ENCODE measurements around the gene IQUB. TPM values are rescaled to one million over a fixed set of nuclear protein-coding genes. Genes with fewer than 3 reads are reported as not detected.
"Not testable (repeated sequence)": the region's sequence is repeated elsewhere in the genome, so short reads cannot be mapped to it uniquely, and the experiment has no call there.

Gene IQUB
- total RNA-seq, 4 donors from 2014 or later, result 0.14 to 0.32 TPM; not detected in 2

DNA sequence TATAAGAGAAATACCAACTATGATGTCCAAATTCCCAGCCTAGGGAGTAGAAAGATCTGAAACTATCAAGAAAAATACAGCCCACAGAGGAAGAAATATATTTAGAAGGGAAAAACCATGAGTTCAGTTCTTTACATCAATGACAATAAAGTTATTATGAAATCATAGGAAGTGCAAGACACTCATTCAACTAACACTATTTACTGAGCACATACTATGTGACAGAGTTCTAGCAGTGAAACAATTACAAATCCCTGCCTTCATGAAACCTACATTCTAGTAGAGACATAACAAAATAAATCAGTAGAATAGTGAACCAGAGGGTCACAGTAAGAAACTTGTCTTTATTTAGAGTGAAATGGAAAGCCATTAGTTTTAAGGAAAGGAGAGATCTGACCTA lies 21.1 kb upstream of the IQUB start:
- Histone ChIP-seq H3K9me3 (no peaks in the 10 kb centered on the region), H3K4me3 (no peak overlapping the region), H3K27me3 (no peaks in the 10 kb centered on the region), H3K36me3 (peaks cover 0 to 14% (median 6%) of the 10 kb centered on the region in 4 donors), H3K27ac (no peak overlapping the region), H3K4me1 (peaks cover 4 to 45% (median 11%) of the 10 kb centered on the region in 4 donors)
- in situ Hi-C loops (cut with MboI; ENCODE audit: low pct_ligation_motif_present in 1 of 4, low pct_unique_long_range_greater_than_20kb in 1 of 4, low sequenced_read_pairs in 3 of 4), result loop anchor here in 1 of 4 donors (25.0 kb wide), 1 partner anchor 93 kb away; no protein-coding TSS in a partner anchor
- TF ChIP-seq POLR2A (IDR thresholded peaks at IDR 0.05), result no peak
- intact Hi-C loops (cut with DNase I; ENCODE audit: low total_unique reads), result no loop called here
- no peak for DNase-seq

DNA sequence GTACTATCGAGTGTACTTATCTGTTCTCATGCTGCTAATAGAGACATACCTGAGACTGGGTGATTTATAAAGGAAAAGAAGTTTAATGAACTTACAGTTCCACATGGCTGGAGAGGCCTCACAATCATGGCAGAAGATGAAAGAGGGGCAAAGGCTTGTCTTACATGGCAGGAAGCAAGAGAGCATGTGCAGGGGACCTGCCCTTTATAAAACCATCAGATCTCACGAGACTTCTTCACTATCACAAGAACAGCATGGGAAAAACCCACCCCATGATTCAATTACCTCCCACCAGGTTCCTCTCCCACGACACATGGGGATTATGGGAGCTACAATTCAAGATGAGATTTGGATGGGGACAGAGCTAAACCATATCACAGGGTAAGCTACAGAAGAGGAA lies 18.8 kb upstream of the IQUB start:
- Histone ChIP-seq H3K4me3 (no peak overlapping the region), H3K36me3 (peaks cover 0 to 25% (median 11%) of the 10 kb centered on the region in 4 donors), H3K4me1 (peaks cover 4 to 39% (median 11%) of the 10 kb centered on the region in 4 donors), H3K9me3 (no peaks in the 10 kb centered on the region), H3K27ac (no peak overlapping the region), H3K27me3 (no peaks in the 10 kb centered on the region)
- 89 to 100% methylated on average over 1 to 3 of the region's 3 CpGs for whole genome bisulfite sequencing, 2 donors (ENCODE audit: low coverage in 1 of 2)
- TF ChIP-seq POLR2AphosphoS5 (IDR thresholded peaks at IDR 0.05) (no peak), EP300 (IDR thresholded peaks at IDR 0.05; ENCODE audit: low read depth) (no peak), POLR2A (IDR thresholded peaks at IDR 0.05) (no peak)
- TF ChIP-seq, protein P1, sequence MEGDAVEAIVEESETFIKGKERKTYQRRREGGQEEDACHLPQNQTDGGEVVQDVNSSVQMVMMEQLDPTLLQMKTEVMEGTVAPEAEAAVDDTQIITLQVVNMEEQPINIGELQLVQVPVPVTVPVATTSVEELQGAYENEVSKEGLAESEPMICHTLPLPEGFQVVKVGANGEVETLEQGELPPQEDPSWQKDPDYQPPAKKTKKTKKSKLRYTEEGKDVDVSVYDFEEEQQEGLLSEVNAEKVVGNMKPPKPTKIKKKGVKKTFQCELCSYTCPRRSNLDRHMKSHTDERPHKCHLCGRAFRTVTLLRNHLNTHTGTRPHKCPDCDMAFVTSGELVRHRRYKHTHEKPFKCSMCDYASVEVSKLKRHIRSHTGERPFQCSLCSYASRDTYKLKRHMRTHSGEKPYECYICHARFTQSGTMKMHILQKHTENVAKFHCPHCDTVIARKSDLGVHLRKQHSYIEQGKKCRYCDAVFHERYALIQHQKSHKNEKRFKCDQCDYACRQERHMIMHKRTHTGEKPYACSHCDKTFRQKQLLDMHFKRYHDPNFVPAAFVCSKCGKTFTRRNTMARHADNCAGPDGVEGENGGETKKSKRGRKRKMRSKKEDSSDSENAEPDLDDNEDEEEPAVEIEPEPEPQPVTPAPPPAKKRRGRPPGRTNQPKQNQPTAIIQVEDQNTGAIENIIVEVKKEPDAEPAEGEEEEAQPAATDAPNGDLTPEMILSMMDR (IDR thresholded peaks at IDR 0.05), result no peak
- DNase-seq, result no peak
- intact Hi-C loops (cut with DNase I; ENCODE audit: low total_unique reads), result no loop called here
- in situ Hi-C loops (cut with MboI; ENCODE audit: low pct_ligation_motif_present in 1 of 4, low pct_unique_long_range_greater_than_20kb in 1 of 4, low sequenced_read_pairs in 3 of 4), result loop anchor here in 1 of 4 donors (25.0 kb wide), 1 partner anchor 91 kb away; no protein-coding TSS in a partner anchor

DNA sequence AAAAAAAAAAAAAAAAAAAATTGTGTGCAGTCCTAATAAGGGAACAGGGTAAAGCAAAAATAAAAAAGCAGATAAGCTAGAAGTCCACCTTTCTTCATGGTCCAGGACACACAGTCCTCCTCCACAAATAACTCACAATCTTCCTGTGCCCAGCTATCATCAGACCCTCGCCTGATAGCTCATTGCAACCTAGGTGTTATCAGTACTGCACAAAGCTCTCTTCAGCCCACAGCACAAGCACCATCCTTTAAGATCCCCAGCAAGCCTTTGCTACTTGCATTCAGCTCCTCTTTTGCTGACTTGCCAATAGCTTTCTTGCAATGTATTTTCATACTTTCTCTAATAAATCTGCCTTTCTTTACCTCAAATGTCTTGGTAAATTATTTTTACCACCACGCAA lies 18.2 kb upstream of the IQUB start:
- no peak for DNase-seq
- intact Hi-C loops (cut with DNase I; ENCODE audit: low total_unique reads) (no loop called here), in situ Hi-C loops (cut with MboI; ENCODE audit: low pct_ligation_motif_present in 1 of 4, low pct_unique_long_range_greater_than_20kb in 1 of 4, low sequenced_read_pairs in 3 of 4) (loop anchor here in 1 of 4 donors (25.0 kb wide), 1 partner anchor 90 kb away; no protein-coding TSS in a partner anchor)
- Histone ChIP-seq H3K27ac (no peak overlapping the region), H3K9me3 (no peaks in the 10 kb centered on the region), H3K27me3 (no peaks in the 10 kb centered on the region), H3K4me1 (peaks cover 4 to 37% (median 11%) of the 10 kb centered on the region in 4 donors), H3K4me3 (no peak overlapping the region), H3K36me3 (peaks cover 0 to 27% (median 11%) of the 10 kb centered on the region in 4 donors)
- WGBS, 2 donors (ENCODE audit: low coverage in 1 of 2), result 98 to 100% methylated on average over 2 of the region's 2 CpGs
- TF ChIP-seq EP300 (IDR thresholded peaks at IDR 0.05; ENCODE audit: low read depth) (no peak), POLR2A (IDR thresholded peaks at IDR 0.05) (no peak), POLR2AphosphoS5 (IDR thresholded peaks at IDR 0.05) (no peak)
- TF ChIP-seq, protein P1 (IDR thresholded peaks at IDR 0.05), result no peak

DNA sequence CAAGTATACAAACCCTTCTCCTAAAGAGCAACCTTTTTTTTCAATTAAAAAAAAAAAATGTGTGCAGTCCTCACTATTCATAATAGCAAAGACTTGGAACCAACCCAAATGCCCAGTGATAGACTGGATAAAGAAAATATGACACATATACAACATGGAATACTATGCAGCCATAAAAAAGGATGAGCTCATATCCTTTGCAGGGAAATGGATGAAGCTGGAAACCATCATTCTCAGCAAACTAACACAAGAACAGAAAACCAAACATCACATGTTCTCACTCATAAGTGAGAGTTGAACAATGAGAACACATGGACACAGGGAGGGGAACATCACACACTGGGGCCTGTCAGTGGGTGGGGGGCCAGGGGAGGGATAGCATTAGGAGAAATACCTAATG lies 17.7 kb upstream of the IQUB start:
- intact Hi-C loops (cut with DNase I; ENCODE audit: low total_unique reads); H3K27ac ChIP-seq; H3K4me3 ChIP-seq; H3K27me3 ChIP-seq; DNase-seq; H3K9me3 ChIP-seq: not testable (repeated sequence)
- peaks cover 4 to 37% (median 11%) of the 10 kb centered on the region in 4 donors for H3K4me1 ChIP-seq
- H3K36me3 ChIP-seq, result peaks cover 0 to 32% (median 11%) of the 10 kb centered on the region in 4 donors
- in situ Hi-C loops (cut with MboI; ENCODE audit: low pct_ligation_motif_present in 1 of 4, low pct_unique_long_range_greater_than_20kb in 1 of 4, low sequenced_read_pairs in 3 of 4), result loop anchor here in 1 of 4 donors (25.0 kb wide), 1 partner anchor 90 kb away; no protein-coding TSS in a partner anchor

DNA sequence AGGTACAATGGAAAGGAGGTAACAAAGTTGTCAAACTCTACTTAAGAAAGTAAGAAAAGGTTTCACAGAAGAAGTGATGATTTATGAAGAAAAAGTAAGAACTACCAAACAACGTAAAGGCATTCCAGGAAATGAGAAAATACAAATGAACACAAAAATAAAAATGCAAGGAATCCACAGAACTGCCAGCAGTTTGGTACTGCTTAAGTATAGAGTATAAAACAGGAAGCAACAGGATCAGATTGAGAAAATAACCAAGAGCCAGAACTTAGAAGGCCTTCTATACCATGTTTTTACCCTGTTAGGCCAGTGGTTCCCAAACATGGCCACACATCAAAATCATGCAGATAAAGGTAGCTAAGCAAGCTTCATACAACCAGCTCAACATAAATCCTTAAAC lies 14.0 kb upstream of the IQUB start:
- Histone ChIP-seq H3K27me3 (no peaks in the 10 kb centered on the region), H3K9me3 (no peaks in the 10 kb centered on the region), H3K27ac (no peak overlapping the region), H3K4me3 (no peak overlapping the region), H3K36me3 (peaks cover 0 to 28% (median 9%) of the 10 kb centered on the region in 4 donors), H3K4me1 (peaks cover 0 to 2% (median 0%) of the 10 kb centered on the region in 4 donors)
- TF ChIP-seq, protein P1 (IDR thresholded peaks at IDR 0.05), result no peak
- TF ChIP-seq EP300 (IDR thresholded peaks at IDR 0.05; ENCODE audit: low read depth) (no peak), POLR2A (IDR thresholded peaks at IDR 0.05) (no peak), POLR2AphosphoS5 (IDR thresholded peaks at IDR 0.05) (no peak)
- DNase-seq, result no peak
- 73 to 96% methylated on average over 1 of the region's 1 CpG for WGBS, 2 donors (ENCODE audit: low coverage in 1 of 2)
- intact Hi-C loops (cut with DNase I; ENCODE audit: low total_unique reads), result no loop called here
- in situ Hi-C loops (cut with MboI; ENCODE audit: low pct_ligation_motif_present in 1 of 4, low pct_unique_long_range_greater_than_20kb in 1 of 4, low sequenced_read_pairs in 3 of 4), result no loop called here
